SK-N-MC (cell line): ENCODE measurements around the gene CLTCL1.

ENCODE experiments used
- EZH2 ChIP-seq: fragments of 200-600 bp; sonication (generic); IDR thresholded peaks from one replicate; pipeline ENCODE4 v1.6.1; 2017; ENCODE audit warnings: antibody characterized with exemption
- POLR2AphosphoS5 ChIP-seq: IDR thresholded peaks from 2 replicates; pipeline ENCODE4 v1.6.1; 2012; ENCODE audit warnings: mild to moderate bottlenecking, low read depth, low read length, borderline replicate concordance

- no peak for TF ChIP-seq EZH2
- TF ChIP-seq POLR2AphosphoS5: no peak
These were observed 67.0 kb downstream of the CLTCL1 start for GRCh38 chr22:19224557-19224956.
